GM21723 (cell line): Measurements from ENCODE around the gene CHAF1A.

Source experiments
- ATAC-seq: cut with Tn5 transposase; IDR thresholded peaks from one replicate; pipeline ENCODE4 v1.9.1; 2021; ENCODE audit warnings: mild to moderate bottlenecking, moderate library complexity; ENCODE audit not compliant: unreplicated experiment

CHAF1A gene

GRCh38 chr19:4402171-4403004, at the start of gene CHAF1A:
TSS of gene CHAF1A (plus strand) at chr19:4402640. CDS start at chr19:4402763, 123 bp downstream.
- peak; percentile 75 for ATAC-seq

DNA sequence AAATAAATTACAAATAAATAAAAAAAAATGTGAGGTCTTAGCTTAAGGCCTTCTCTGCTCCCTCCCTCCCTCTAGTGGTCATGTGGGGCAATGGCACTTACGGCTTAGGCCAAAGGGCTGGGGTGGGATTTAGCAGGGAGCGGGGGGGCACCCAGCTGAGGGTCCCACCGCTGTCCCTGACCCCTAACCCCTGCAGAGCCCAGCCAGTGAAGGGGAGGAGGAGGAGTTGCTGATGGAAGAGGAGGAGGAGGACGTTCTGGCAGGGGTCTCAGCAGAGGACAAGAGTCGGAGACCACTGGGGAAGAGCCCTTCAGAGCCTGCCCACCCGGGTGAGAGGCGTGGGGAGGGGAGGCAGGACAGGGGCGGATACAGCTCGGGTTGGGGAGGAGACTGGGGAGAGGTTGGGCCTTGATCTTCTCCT, 49.7 kb upstream of the CHAF1A start:
- no peak for ATAC-seq

GRCh38 chr19:4354282-4354681, 48.2 kb upstream of the CHAF1A start:
- ATAC-seq, result no peak

DNA sequence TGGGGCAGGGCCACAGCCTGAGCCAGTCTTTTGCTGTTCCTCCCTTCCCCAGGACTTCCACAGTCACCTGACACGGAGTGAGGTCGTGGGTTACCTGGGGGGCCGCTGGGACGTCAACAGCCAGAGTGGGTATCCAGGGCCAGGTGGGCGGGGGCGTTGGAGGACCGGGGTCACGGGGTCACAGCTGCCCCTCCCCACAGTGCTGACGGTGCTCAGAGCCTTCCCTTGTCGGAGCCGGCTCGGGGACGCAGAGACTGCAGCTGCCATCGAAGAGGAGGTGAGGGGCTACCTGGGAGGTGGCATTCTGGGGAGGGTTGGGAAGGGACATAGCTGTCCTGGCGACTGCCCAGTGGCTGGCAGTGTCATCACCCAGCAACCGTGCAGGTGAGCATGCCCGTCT, 47.5 kb upstream of the CHAF1A start:
- no peak for ATAC-seq

DNA sequence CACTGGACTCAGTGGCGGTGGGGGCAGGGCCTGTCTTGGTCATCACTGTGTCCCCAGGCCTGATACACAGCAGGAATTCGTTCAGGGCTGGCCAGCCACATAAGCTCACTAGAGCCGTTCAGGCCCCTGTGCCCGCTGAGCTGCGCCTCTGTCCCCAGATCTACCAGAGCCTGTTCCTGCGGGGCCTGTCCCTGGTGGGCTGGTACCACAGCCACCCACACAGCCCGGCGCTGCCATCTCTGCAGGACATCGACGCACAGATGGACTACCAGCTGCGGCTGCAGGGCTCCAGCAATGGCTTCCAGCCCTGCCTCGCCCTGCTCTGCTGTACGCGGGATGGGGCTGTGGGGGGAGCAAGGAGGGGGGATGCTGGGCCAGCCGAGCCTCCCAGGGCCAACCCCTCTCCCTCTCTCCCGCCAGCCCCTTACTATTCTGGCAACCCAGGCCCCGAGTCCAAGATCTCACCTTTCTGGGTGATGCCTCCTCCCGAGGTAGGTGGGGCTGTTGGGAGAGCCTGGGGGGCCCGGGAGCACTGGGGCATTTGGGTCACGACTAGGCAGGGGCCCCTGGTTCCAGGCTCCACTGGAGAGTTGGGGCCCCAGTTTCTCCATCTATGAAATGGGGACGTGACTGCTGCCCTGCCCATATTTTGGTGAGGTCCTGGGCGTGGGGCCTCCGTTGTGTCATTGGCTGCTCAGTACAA, 45.2 kb upstream of the CHAF1A start:
- no peak for ATAC-seq

- ATAC-seq, result no peak
These were observed 44.5 kb upstream of the CHAF1A start for GRCh38 chr19:4357921-4358326.

DNA sequence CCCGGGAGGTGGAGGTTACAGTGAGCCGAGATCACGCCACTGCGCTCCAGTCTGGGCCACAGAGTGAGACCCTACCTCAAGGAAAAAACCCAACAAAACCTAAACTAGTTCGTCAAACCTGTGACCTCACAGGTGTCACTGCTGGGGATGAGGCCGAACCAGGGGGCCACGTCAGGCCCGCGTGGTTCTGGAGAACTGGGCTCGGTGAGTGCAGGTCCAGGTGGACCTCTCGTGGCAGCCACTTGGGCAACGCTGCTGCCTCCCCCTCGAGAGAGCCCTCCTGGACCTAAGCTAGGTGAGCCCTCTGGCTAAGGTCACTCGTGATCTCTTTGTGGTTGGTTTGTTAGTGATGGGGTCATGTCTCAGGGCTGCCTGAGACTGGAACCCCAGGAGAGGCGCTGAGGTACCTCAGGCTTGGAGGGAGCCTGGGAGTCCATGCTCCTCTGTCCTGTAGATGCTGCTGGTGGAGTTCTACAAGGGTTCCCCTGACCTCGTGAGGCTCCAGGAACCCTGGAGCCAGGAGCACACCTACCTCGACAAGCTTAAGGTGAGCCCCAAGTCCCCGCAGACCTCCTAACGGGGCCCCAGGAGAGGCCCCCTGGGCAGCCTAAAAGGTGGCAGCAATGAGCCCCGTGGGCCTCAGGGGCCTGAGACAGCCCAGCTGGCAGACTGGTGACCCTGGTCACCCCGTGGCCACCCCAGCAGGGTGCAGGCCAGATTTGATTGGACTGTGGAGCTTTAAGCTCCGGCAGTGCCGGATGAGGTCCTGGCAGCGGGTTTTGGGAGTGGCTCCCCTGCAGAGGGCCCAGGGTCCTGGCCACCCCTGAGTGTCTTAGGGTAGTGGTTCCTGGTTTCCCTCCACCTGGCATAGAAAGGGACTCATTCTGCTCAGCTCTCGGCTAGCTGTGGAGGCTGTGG, 43.5 kb upstream of the CHAF1A start:
- ATAC-seq, result no peak

DNA sequence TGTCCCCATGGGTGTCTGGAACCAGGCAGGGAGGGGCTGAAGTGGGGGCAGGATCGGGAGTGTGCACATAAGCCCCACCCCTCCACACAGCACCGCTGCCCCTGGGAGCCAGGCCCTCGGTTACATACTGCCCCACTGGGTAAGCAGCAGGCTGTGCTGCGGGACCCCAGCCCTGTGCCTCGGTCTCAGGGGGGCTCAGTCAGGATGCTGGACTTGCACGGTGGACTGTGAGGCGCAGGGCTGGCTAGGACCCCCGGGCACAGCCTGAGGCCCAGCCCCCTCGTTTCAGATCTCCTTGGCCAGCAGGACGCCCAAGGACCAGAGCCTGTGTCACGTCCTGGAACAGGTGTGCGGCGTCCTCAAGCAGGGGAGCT, 42.8 kb upstream of the CHAF1A start:
- ATAC-seq, result no peak

- ATAC-seq, result no peak
These were observed 42.3 kb upstream of the CHAF1A start for GRCh38 chr19:4360081-4360569.

GRCh38 chr19:4360641-4361151, 41.7 kb upstream of the CHAF1A start:
- no peak for ATAC-seq

GRCh38 chr19:4361152-4362046, 41.0 kb upstream of the CHAF1A start:
- ATAC-seq, result no peak

DNA sequence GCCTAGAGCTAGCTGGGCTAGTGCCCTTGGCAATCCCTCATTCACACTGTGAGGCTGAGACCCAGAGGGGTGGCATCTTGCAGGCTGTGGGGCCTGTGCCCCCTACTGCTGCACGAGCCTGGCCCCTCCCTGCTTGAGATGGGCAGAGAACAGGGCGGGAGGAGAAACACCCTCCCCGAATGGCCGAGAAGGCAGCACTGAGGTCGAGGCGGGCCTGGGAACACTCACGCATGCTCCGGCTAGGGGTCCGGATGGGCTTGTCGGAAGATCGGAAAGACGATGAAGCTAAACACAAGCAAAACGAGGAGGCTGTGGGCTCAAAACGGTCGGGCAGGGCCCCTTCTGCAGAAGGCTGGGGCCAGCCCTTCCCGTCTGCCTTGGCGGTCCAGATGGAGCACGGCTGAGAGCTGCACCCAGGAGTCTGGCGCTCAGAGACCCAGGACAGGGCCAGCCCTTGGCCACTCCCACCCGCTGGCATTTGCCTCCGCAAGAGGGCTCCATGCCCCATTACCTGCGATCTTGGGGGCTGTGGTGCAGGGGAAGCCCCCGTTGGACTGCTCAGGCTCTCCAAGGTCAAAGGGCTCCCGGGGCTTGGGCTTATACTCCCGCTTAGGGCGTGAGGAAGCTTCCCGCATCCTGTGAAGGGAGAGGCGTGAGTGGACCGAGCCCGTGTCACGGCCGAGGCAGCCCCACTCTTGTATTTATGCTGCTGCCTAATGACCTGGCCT, 40.2 kb upstream of the CHAF1A start:
- no peak for ATAC-seq

DNA sequence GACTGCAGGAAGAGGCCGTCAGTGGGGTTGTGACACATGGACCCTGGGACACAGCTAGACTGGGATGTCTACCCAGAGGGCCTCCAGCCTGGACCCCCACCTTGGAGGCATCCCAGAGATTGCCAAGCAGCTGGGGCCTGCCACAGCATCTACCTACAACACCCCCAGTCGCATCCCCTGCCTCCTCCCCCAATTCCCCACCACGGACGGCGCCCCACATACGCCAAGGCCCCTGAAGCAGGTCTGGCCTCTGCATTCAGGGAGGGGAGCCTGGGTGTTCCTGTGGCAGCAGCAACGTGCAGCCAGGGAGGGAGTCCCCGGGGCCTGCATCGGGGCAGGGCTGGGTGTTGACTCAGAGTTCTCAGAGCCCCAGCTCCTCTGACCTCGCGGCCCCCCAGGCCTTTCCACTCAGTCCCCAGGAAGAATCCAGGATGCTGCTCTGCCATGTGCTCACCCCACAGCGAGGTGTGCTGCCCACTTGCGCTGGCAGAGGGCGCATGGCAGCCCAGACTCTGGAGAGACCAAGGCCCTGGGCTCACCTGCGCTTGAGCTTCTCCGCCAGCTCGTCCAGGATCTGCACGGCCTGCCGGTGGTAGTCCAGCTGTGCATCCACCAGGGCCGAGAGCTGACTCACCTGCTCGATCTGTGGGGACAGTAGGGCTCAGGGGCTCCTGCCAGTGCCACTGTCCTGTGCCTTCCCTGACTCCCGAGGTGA, 39.5 kb upstream of the CHAF1A start:
- ATAC-seq, result no peak

DNA sequence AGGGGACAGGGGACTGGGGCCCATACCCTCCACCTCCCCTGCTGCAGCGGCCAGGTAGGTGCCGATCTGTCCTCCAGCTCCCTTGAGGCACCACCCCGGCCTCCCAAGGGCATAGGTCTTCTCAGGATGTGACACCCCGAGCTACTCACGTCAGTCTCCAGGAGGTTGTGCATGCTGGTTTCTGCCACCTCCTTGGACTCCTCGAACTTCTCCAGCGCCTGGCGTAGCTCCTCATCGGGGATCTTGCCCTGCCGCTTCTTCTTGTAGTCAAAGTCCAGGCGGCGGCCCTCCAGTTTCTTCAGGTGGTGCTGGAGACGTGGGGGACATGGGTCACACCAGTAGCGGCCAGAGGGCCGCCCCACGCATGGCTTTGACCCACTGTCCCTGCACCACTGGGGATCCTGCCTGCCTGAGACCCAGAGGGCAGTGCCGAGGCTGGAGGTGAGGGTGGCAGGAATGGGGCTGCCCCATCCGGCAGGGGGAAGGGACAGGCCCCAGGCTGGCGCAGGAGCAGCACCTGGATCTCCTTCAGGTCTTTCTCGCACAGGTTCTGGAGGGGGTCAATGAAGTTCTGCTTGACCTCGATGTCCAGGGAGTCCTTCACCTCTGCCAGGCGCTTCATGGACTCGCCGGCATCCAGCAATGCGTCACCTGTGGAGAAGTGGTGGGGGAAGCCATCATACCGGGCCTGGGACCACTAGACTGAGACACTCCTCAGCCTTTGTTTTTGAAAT, 38.7 kb upstream of the CHAF1A start:
- no peak for ATAC-seq

- no peak for ATAC-seq
These were observed 37.1 kb upstream of the CHAF1A start for GRCh38 chr19:4365341-4365740.

GRCh38 chr19:4365791-4366665, 36.4 kb upstream of the CHAF1A start:
- ATAC-seq, result no peak
